Ovary (tissue), 9 donors: ENCODE results near the gene STX11. TPM values are rescaled to one million over a fixed set of nuclear protein-coding genes. Genes with fewer than 3 reads are reported as not detected.
"Not testable (repeated sequence)": the region's sequence is repeated elsewhere in the genome, so short reads cannot be mapped to it uniquely, and the experiment has no call there.

Experiments
- DNase-seq, 5 donors: peaks; one replicate each; pipeline ENCODE4 v3.0.0-alpha.2; 2019 to 2020
- H3K27ac ChIP-seq, 2 donors: fragments of 200-600 bp; one replicate each; pipeline versions ENCODE4 v1.5.1 to v1.8.0; 2019 to 2022
- H3K27me3 ChIP-seq: fragments of 200-600 bp; one replicate; pipeline ENCODE4 v1.8.0; 2022
- H3K36me3 ChIP-seq: fragments of 200-600 bp; sonication (generic); one replicate; pipeline ENCODE4 v1.5.1; 2019
- H3K4me1 ChIP-seq: one replicate; pipeline ENCODE4 v1.8.1; 2013; ENCODE audit warnings: mild to moderate bottlenecking, moderate library complexity; ENCODE audit not compliant: insufficient read depth
- H3K4me3 ChIP-seq: fragments of 200-600 bp; sonication (generic); one replicate; pipeline ENCODE4 v1.5.1; 2017
- H3K9me3 ChIP-seq, 2 donors: fragments of 200-600 bp in 1 of 2; sonication (generic) in 1 of 2; one replicate each; pipeline versions ENCODE4 v1.5.1 to v1.8.1; 2013 to 2019; ENCODE audit warnings: mild to moderate bottlenecking in 1 of 2, moderate library complexity in 1 of 2
- CTCF ChIP-seq, 3 donors: fragments of 450-650 bp in 2 of 3; fragments of 200-600 bp in 1 of 3; IDR thresholded peaks; one replicate each; pipeline versions ENCODE4 v1.5.1 to v1.8.0; 2016 to 2022; ENCODE audit warnings: antibody characterized with exemption in 3 of 3, mild to moderate bottlenecking in 1 of 3
- EP300 ChIP-seq: sonication (generic); formaldehyde crosslinking; IDR thresholded peaks from one replicate; pipeline ENCODE4 v1.6.1; 2017; ENCODE audit warnings: antibody characterized with exemption
- POLR2A ChIP-seq: fragments of 450-650 bp; IDR thresholded peaks from one replicate; pipeline ENCODE4 v1.6.1; 2017; ENCODE audit warnings: antibody characterized with exemption, mild to moderate bottlenecking, moderate library complexity
- WGBS, 3 donors: extraction: QIAGEN DNeasy Blood & Tissue Kit in 1 of 3; methylation state at CpG; one replicate each; pipeline versions ENCODE4 v1.1.5 to v1.1.7; 2013 to 2017; 5-methylcytosine and 5-hydroxymethylcytosine counted together
- intact Hi-C, 4 donors: fragments of 100-400 bp; cut with DNase I; formaldehyde crosslinking; loops; one replicate each; pipeline versions ENCODE4 v1.11.0 to v1.15.1; 2022 to 2023
- polyA plus RNA-seq, 2 donors: library from polyadenylated mRNA; stranded (reverse); fragments of 200-250 nt in 1 of 2; fragments of 350-450 nt in 1 of 2; fragmentation: Illumina TruSeq in 1 of 2; extraction: RNeasy Lipid Tissue Mini Kit (QIAGEN cat#74804) in 1 of 2; gene quantifications; one replicate each; pipeline ENCODE4 v1.2.3, GENCODE V29; 2013 to 2014
- total RNA-seq, 7 donors: library from RNA; depleted of rRNA in 2 of 7; stranded (reverse); fragments of >200 nt in 2 of 7; fragmentation: NEBNext Ultra II Directional in 3 of 7; extraction: Animal tissue kit (Norgen Biotek cat#: 25700) in 3 of 7; gene quantifications; one replicate each; pipeline versions ENCODE4 v1.1.0 to v1.2.4, GENCODE V29; 2016 to 2023
- donor health status: DM: no; HTN: no; CAD: no; lungs with moderate emphysema.
- donor health status: DM: no; HTN: no; CAD: no.
- donor health status: Bipolar disorder and iron deficiency.
- donor health status: DM: yes; HTN: yes; CAD: no.
- donor health status: DM: no; HTN: no; CAD: no.
- donor health status: DM: yes; HTN: yes; CAD: no.

STX11 gene
- total and polyA plus RNA-seq, 9 donors: 0.45 to 6.0 (median 1.7) TPM

- no peak overlapping the region for H3K27ac ChIP-seq
- no peaks in the 10 kb centered on the region for H3K4me1 ChIP-seq
- 90 to 96% (median 92%) methylated on average over 4 of the region's 4 CpGs for WGBS, 3 donors
- intact Hi-C loops: no loop called here
- H3K9me3 ChIP-seq: no peaks in the 10 kb centered on the region
- no peak for DNase-seq
- no peak overlapping the region for H3K4me3 ChIP-seq
- H3K36me3 ChIP-seq: no peaks in the 10 kb centered on the region
- no peaks in the 10 kb centered on the region for H3K27me3 ChIP-seq
- TF ChIP-seq POLR2A (no peak), EP300 (no peak), CTCF (IDR thresholded peaks at IDR 0.05) (no peak)
Measured at GRCh38 chr6:144179237-144179636, 28.9 kb downstream of the STX11 start.

GRCh38 chr6:144179828-144180227 lies 29.5 kb downstream of the STX11 start:
- H3K36me3 ChIP-seq: no peaks in the 10 kb centered on the region
- WGBS, 3 donors: 81 to 90% (median 87%) methylated on average over 2 of the region's 2 CpGs
- TF ChIP-seq EP300 (no peak), POLR2A (no peak)
- no peak overlapping the region for H3K27ac ChIP-seq
- intact Hi-C loops: no loop called here
- no peaks in the 10 kb centered on the region for H3K4me1 ChIP-seq
- H3K9me3 ChIP-seq: no peaks in the 10 kb centered on the region
- no peaks in the 10 kb centered on the region for H3K27me3 ChIP-seq
- H3K4me3 ChIP-seq: no peak overlapping the region
- DNase-seq: no peak

GRCh38 chr6:144180354-144180753 lies 30.0 kb downstream of the STX11 start:
- H3K4me1 ChIP-seq, H3K36me3 ChIP-seq, H3K27ac ChIP-seq, DNase-seq, H3K9me3 ChIP-seq, H3K27me3 ChIP-seq, intact Hi-C loops, H3K4me3 ChIP-seq: not testable (repeated sequence)
- 85 to 94% (median 87%) methylated on average over 1 of the region's 1 CpG for WGBS, 3 donors

- no peak for TF ChIP-seq EP300
- no peak for TF ChIP-seq POLR2A
- TF ChIP-seq CTCF (IDR thresholded peaks at IDR 0.05): no peak
- intact Hi-C loops: no loop called here
Measured at GRCh38 chr6:144181639-144182038, 31.3 kb downstream of the STX11 start.

GRCh38 chr6:144184186-144184585 lies 33.9 kb downstream of the STX11 start:
- H3K27ac ChIP-seq, DNase-seq, H3K4me3 ChIP-seq, H3K9me3 ChIP-seq, intact Hi-C loops, H3K36me3 ChIP-seq, H3K27me3 ChIP-seq, H3K4me1 ChIP-seq: not testable (repeated sequence)
- 89 to 94% (median 94%) methylated on average over 1 of the region's 1 CpG for WGBS, 3 donors

More at GRCh38 chr6:144181639-144182038, 31.3 kb downstream of the STX11 start:
- H3K27ac ChIP-seq: no peak overlapping the region
- H3K4me3 ChIP-seq: no peak overlapping the region
- H3K36me3 ChIP-seq: no peaks in the 10 kb centered on the region
- WGBS, 3 donors: 86 to 94% (median 92%) methylated on average over 2 of the region's 2 CpGs
- DNase-seq: no peak
- no peaks in the 10 kb centered on the region for H3K9me3 ChIP-seq
- no peaks in the 10 kb centered on the region for H3K4me1 ChIP-seq
- H3K27me3 ChIP-seq: no peaks in the 10 kb centered on the region

- no peak overlapping the region for H3K4me3 ChIP-seq
- no peak for DNase-seq
- no peaks in the 10 kb centered on the region for H3K27me3 ChIP-seq
- no peaks in the 10 kb centered on the region for H3K36me3 ChIP-seq
- 65 to 75% (median 69%) methylated on average over 4 of the region's 4 CpGs for WGBS, 3 donors
- H3K27ac ChIP-seq: no peak overlapping the region
- no peaks in the 10 kb centered on the region for H3K9me3 ChIP-seq
- TF ChIP-seq POLR2A: no peak
- no peak for TF ChIP-seq CTCF (IDR thresholded peaks at IDR 0.05)
- TF ChIP-seq EP300: no peak
- intact Hi-C loops: no loop called here
- H3K4me1 ChIP-seq: no peaks in the 10 kb centered on the region
Measured at GRCh38 chr6:144185133-144185836, 35.0 kb downstream of the STX11 start.
